IMR-90 (cell line): Measurements from ENCODE around the gene BBIP1. TPM values are rescaled to one million over a fixed set of nuclear protein-coding genes. Genes with fewer than 3 reads are reported as not detected.

Experiments used
- ATAC-seq: fragments of 200-7000 bp; cut with Tn5 transposase; 2 replicates; pipeline ENCODE4 v1.9.1; 2020; ENCODE audit warnings: low read depth, mild to moderate bottlenecking, moderate library complexity
- BruUV-seq: library from RNA; stranded (reverse); fragments of 400-500 nt; replicated peaks from 2 replicates; lab custom pipeline; 2021; lab: Mats Ljungman, UMichigan
- CTCF ChIA-PET: fragments of 300-600 bp; formaldehyde crosslinking; extraction: SDS; loops from one replicate; lab custom pipeline; 2021; ENCODE audit warnings: antibody characterized with exemption; lab: Yijun Ruan, JAX
- POLR2A ChIA-PET: fragments of 300-600 bp; sonication (Branson Sonifier 250); formaldehyde crosslinking; loops from one replicate; lab custom pipeline; 2022; ENCODE audit warnings: antibody characterized with exemption; ENCODE audit not compliant: unreplicated experiment; lab: Charles Lee
- DNase-seq: peaks from one replicate; pipeline ENCODE4 v3.0.0; 2013
- H2AFZ ChIP-seq: replicated peaks from 2 replicates; pipeline ENCODE3; 2013; ENCODE audit warnings: low read length, mild to moderate bottlenecking; ENCODE audit not compliant: poor library complexity
- H2AK5ac ChIP-seq: 2 replicates; pipeline ENCODE4 v1.6.1; 2013; ENCODE audit warnings: low read depth, low read length, inconsistent platforms
- H2AK9ac ChIP-seq: replicated peaks from 2 replicates; pipeline ENCODE3; 2013; ENCODE audit warnings: mild to moderate bottlenecking, low read depth, low read length, moderate library complexity; ENCODE audit not compliant: poor library complexity
- H2BK120ac ChIP-seq: 2 replicates; pipeline ENCODE4 v1.6.1; 2013; ENCODE audit warnings: low read depth, low read length, inconsistent platforms
- H2BK15ac ChIP-seq: 3 replicates; pipeline ENCODE4 v1.6.1; 2013; ENCODE audit warnings: low read depth, low read length, inconsistent platforms
- H2BK20ac ChIP-seq: 2 replicates; pipeline ENCODE4 v1.6.1; 2013; ENCODE audit warnings: low read depth, mild to moderate bottlenecking, inconsistent platforms, low read length, moderate library complexity
- H2BK5ac ChIP-seq: 2 replicates; pipeline ENCODE4 v1.6.1; 2013; ENCODE audit warnings: mild to moderate bottlenecking, low read depth, low read length, inconsistent platforms; ENCODE audit not compliant: poor library complexity, severe bottlenecking
- H3K14ac ChIP-seq: replicated peaks from 2 replicates; pipeline ENCODE4 v1.6.1; 2013; ENCODE audit warnings: low read depth, low read length, inconsistent platforms
- H3K18ac ChIP-seq: 2 replicates; pipeline ENCODE4 v1.6.1; 2013; ENCODE audit warnings: low read depth, low read length, control low read depth
- H3K23ac ChIP-seq: 2 replicates; pipeline ENCODE4 v1.6.1; 2013; ENCODE audit warnings: low read depth, low read length, inconsistent platforms
- H3K27ac ChIP-seq: 2 replicates; pipeline ENCODE4 v1.5.1; 2013; ENCODE audit warnings: mild to moderate bottlenecking, control low read depth, low read length; ENCODE audit not compliant: insufficient read depth
- H3K27me3 ChIP-seq: 2 replicates; pipeline ENCODE4 v1.6.1; 2013; ENCODE audit warnings: low read length; ENCODE audit not compliant: control insufficient read depth, insufficient read depth
- H3K36me3 ChIP-seq: 2 replicates; pipeline ENCODE4 v1.6.1; 2013; ENCODE audit warnings: low read length, mixed read lengths; ENCODE audit not compliant: control insufficient read depth, insufficient read depth
- H3K4ac ChIP-seq: 2 replicates; pipeline ENCODE4 v1.6.1; 2013; ENCODE audit warnings: low read depth, low read length, inconsistent platforms
- H3K4me1 ChIP-seq: 2 replicates; pipeline ENCODE4 v1.6.1; 2013; ENCODE audit warnings: low read length, mixed read lengths; ENCODE audit not compliant: control insufficient read depth, insufficient read depth
- H3K4me2 ChIP-seq: 2 replicates; pipeline ENCODE4 v1.6.1; 2013; ENCODE audit warnings: low read depth, mild to moderate bottlenecking, control low read depth, low read length, moderate library complexity
- H3K4me3 ChIP-seq: 2 replicates; pipeline ENCODE4 v1.5.1; 2013; ENCODE audit warnings: low read depth, mild to moderate bottlenecking, control low read depth, low read length, moderate library complexity; ENCODE audit not compliant: insufficient read depth
- H3K56ac ChIP-seq: 2 replicates; pipeline ENCODE4 v1.6.1; 2013; ENCODE audit warnings: low read length, inconsistent platforms; ENCODE audit not compliant: insufficient read depth; ENCODE audit errors: extremely low read depth
- H3K79me1 ChIP-seq, 2 experiments: 2 replicates each; pipeline ENCODE4 v1.6.1; 2013; ENCODE audit warnings: low read length in 2 of 2, inconsistent platforms in 1 of 2, low read depth in 1 of 2
- H3K9ac ChIP-seq: 2 replicates; pipeline ENCODE4 v1.6.1; 2013; ENCODE audit warnings: low read depth, low read length, control low read depth
- H3K9me1 ChIP-seq: 2 replicates; pipeline ENCODE4 v1.6.1; 2013; ENCODE audit warnings: low read length, inconsistent platforms; ENCODE audit not compliant: insufficient read depth
- H3K9me3 ChIP-seq: 2 replicates; pipeline ENCODE4 v1.6.1; 2013; ENCODE audit warnings: low read length; ENCODE audit not compliant: control insufficient read depth, insufficient read depth
- H4K20me1 ChIP-seq: 2 replicates; pipeline ENCODE4 v1.6.1; 2013; ENCODE audit warnings: low read length, inconsistent platforms; ENCODE audit not compliant: insufficient read depth
- H4K5ac ChIP-seq: 2 replicates; pipeline ENCODE4 v1.6.1; 2013; ENCODE audit warnings: mild to moderate bottlenecking, low read depth, low read length, control low read depth
- H4K8ac ChIP-seq, 2 experiments: 2 replicates each; pipeline ENCODE4 v1.6.1; 2013; ENCODE audit warnings: low read depth in 2 of 2, low read length in 2 of 2, control low read depth in 1 of 2, inconsistent platforms in 1 of 2
- H4K91ac ChIP-seq: 2 replicates; pipeline ENCODE4 v1.6.1; 2013; ENCODE audit warnings: low read depth, low read length, inconsistent platforms; ENCODE audit not compliant: insufficient read depth
- BHLHE40 ChIP-seq: fragments of 150-350 bp; IDR thresholded peaks from 2 replicates; pipeline ENCODE4 v1.6.1; 2016; ENCODE audit warnings: mild to moderate bottlenecking, low read depth, low read length
- CHD1 ChIP-seq: IDR thresholded peaks from 2 replicates; pipeline ENCODE4 v1.6.1; 2012; ENCODE audit warnings: low read depth, low read length, improper control_type of control experiment
- CTCF ChIP-seq: conservative IDR thresholded peaks from 2 replicates; pipeline ENCODE4 v1.5.1; 2012; ENCODE audit warnings: mild to moderate bottlenecking, low read depth, low read length, improper control_type of control experiment
- ELK1 ChIP-seq: fragments of 150-350 bp; IDR thresholded peaks from 2 replicates; pipeline ENCODE4 v1.6.1; 2016; ENCODE audit warnings: low read depth, mild to moderate bottlenecking, low read length, moderate library complexity, borderline replicate concordance
- FOS ChIP-seq: fragments of 150-350 bp; IDR thresholded peaks from 2 replicates; pipeline ENCODE4 v1.6.1; 2016; ENCODE audit warnings: low read depth, low read length
- MAFK ChIP-seq: IDR thresholded peaks from 2 replicates; pipeline ENCODE4 v1.6.1; 2012; ENCODE audit warnings: low read depth, low read length, improper control_type of control experiment
- MXI1 ChIP-seq: IDR thresholded peaks from 2 replicates; pipeline ENCODE4 v1.6.1; 2012; ENCODE audit warnings: low read depth, mild to moderate bottlenecking, low read length, moderate library complexity, borderline replicate concordance
- NFE2L2 ChIP-seq: fragments of 150-350 bp; IDR thresholded peaks from 2 replicates; pipeline ENCODE4 v1.6.1; 2016; ENCODE audit warnings: low read depth, mild to moderate bottlenecking, low read length
- POLR2A ChIP-seq: IDR thresholded peaks from 2 replicates; pipeline ENCODE4 v1.6.1; 2012; ENCODE audit warnings: mild to moderate bottlenecking, low read depth, low read length
- RCOR1 ChIP-seq: IDR thresholded peaks from 2 replicates; pipeline ENCODE4 v1.6.1; 2012; ENCODE audit warnings: mild to moderate bottlenecking, low read length, improper control_type of control experiment; ENCODE audit not compliant: insufficient replicate concordance
- RFX5 ChIP-seq: IDR thresholded peaks from 2 replicates; pipeline ENCODE4 v1.8.0; 2012; ENCODE audit warnings: low read depth, mild to moderate bottlenecking, low read length, moderate library complexity
- SMC3 ChIP-seq: fragments of 150-350 bp; IDR thresholded peaks from 2 replicates; pipeline ENCODE4 v1.6.1; 2016; ENCODE audit warnings: low read depth, mild to moderate bottlenecking, antibody characterized with exemption, low read length, moderate library complexity
- USF2 ChIP-seq: fragments of 150-350 bp; IDR thresholded peaks from 2 replicates; pipeline ENCODE4 v1.6.1; 2017; ENCODE audit warnings: mild to moderate bottlenecking, antibody characterized with exemption, low read length, low read depth
- WGBS, 2 experiments: methylation state at CpG; one replicate each; pipeline versions ENCODE4 v1.1.5 to v1.1.7; 2013; ENCODE audit warnings: missing lambda C conversion rate in 2 of 2; ENCODE audit not compliant: insufficient read length in 1 of 2; ENCODE audit errors: extremely low coverage in 2 of 2; 5-methylcytosine and 5-hydroxymethylcytosine counted together
- dilution Hi-C: fragments of 300-500 bp; cut with HindIII; formaldehyde crosslinking; loops from one replicate; pipeline ENCODE4 v1.14.3; 2018; ENCODE audit warnings: low sequenced_read_pairs; ENCODE audit not compliant: unreplicated experiment
- in situ Hi-C: fragments of 300-500 bp; cut with MboI; formaldehyde crosslinking; loops from 3 replicates; pipeline ENCODE4 v1.14.3; 2019; ENCODE audit warnings: low sequenced_read_pairs, inconsistent platforms, mixed read lengths
- intact Hi-C: fragments of 100-400 bp; cut with micrococcal nuclease; formaldehyde crosslinking; loops from 2 replicates; pipeline ENCODE4 v1.10.0; 2022
- polyA plus RNA-seq, 3 experiments: library from polyadenylated mRNA; depleted of rRNA; stranded (reverse); fragments of >200 nt; gene quantifications; 2 replicates each; pipeline ENCODE4 v1.2.3, GENCODE V29; 2012; ENCODE audit warnings: low replicate concordance in 1 of 3
- total RNA-seq: library from RNA; depleted of rRNA; stranded (reverse); fragments of >200 nt; gene quantifications from 2 replicates; pipeline ENCODE4 v1.2.3, GENCODE V29; 2012

BBIP1 gene
- total and polyA plus RNA-seq, 2 of the 4 experiments (the other 2 are of a cell fraction) = 17.4 to 19.9 TPM

- peak overlapping the region; percentile 19 for H3K4ac ChIP-seq
- no peak overlapping the region for H3K4me2 ChIP-seq
- no peak overlapping the region for H2BK15ac ChIP-seq
- DNase-seq (no peak), ATAC-seq (no peak)
- no peak overlapping the region for H2AFZ ChIP-seq
- H2BK5ac ChIP-seq = no peak overlapping the region
- TF ChIP-seq RCOR1 (no peak), POLR2A (no peak), SMC3 (no peak), NFE2L2 (no peak), RFX5 (no peak), ELK1 (no peak), FOS (no peak), CTCF (no peak), MAFK (no peak), BHLHE40 (no peak), MXI1 (no peak), USF2 (no peak), CHD1 (no peak)
- in situ Hi-C loops = no loop called here
- intact Hi-C loops = loop anchor here (10.0 kb wide), 1 partner anchor 605 kb away; the partner anchor contains the start of gene SMNDC1
- no peaks in the 10 kb centered on the region for H3K9me3 ChIP-seq
- H3K14ac ChIP-seq = no peak overlapping the region
- H2BK20ac ChIP-seq = peak overlapping the region; percentile 35; the same call in 1 of the 2 replicates
- H3K23ac ChIP-seq = peak overlapping the region; percentile 8; the same call in 1 of the 2 replicates
- ChIA-PET CTCF (interaction anchor here (1.1 to 1.3 kb wide), 2 partner anchors 9 to 16 kb away, joined by 3 to 4 read pairs; no protein-coding TSS in a partner anchor), POLR2A (interaction anchor here (0.6 kb wide), 1 partner anchor 12 kb away, joined by 5 read pairs; no protein-coding TSS in a partner anchor)
- peaks cover 3% of the 10 kb centered on the region for H3K9me1 ChIP-seq
- peak overlapping the region; percentile 44; the same call in 1 of the 2 replicates for H4K91ac ChIP-seq
- H2AK5ac ChIP-seq = peak overlapping the region; percentile 57
- dilution Hi-C loops = no loop called here
- BruUV-seq = no TSS peak
- H4K5ac ChIP-seq = peak overlapping the region; percentile 6; the same call in 1 of the 2 replicates
- H4K8ac ChIP-seq = peak overlapping the region in 1 of 2 experiments; percentile 83; a peak in 2 of 4 replicates
- H3K18ac ChIP-seq = 0 out of 2 replicates have a peak overlapping the region, but pooled peaks have one; percentile 2
- no peak overlapping the region for H3K27ac ChIP-seq
- H3K27me3 ChIP-seq = no peaks in the 10 kb centered on the region
- H3K36me3 ChIP-seq = no peaks in the 10 kb centered on the region; the same call in 1 of the 2 replicates
- H3K56ac ChIP-seq = no peak overlapping the region
- WGBS, 2 experiments = 50% methylated on average over 1 of the region's 4 CpGs; no CpG with 5 or more reads in 1 of the 2 experiments
- H3K4me1 ChIP-seq = peaks cover 21% of the 10 kb centered on the region
- H2AK9ac ChIP-seq = no peak overlapping the region
- no peak overlapping the region for H3K4me3 ChIP-seq
- peaks cover 19 to 25% of the 10 kb centered on the region in 2 experiments; a peak in 3 of 4 replicates for H3K79me1 ChIP-seq
- no peak overlapping the region for H3K9ac ChIP-seq
- H4K20me1 ChIP-seq = no peaks in the 10 kb centered on the region
- H2BK120ac ChIP-seq = peak overlapping the region; percentile 9; the same call in 1 of the 2 replicates
Measured at GRCh38 chr10:110910138-110910537, 8.8 kb downstream of the BBIP1 start.
